OCI-LY7 (cell line): Measurements from ENCODE around the gene KAT6B. TPM values are rescaled to one million over a fixed set of nuclear protein-coding genes. Genes with fewer than 3 reads are reported as not detected.

Experiments
- BruUV-seq: library from RNA; stranded (reverse); fragments of 400-500 nt; replicated peaks from 2 replicates; lab custom pipeline; 2021; lab: Mats Ljungman, UMichigan
- CTCF ChIA-PET: fragments of 300-600 bp; sonication (Branson Sonifier 250); formaldehyde crosslinking; loops from one replicate; lab custom pipeline; 2022; ENCODE audit warnings: antibody characterized with exemption; ENCODE audit not compliant: unreplicated experiment; lab: Charles Lee
- POLR2A ChIA-PET: fragments of 300-600 bp; sonication (Branson Sonifier 250); formaldehyde crosslinking; loops from one replicate; lab custom pipeline; 2022; ENCODE audit warnings: antibody characterized with exemption; lab: Charles Lee
- DNase-seq: peaks from one replicate; pipeline ENCODE4 v3.0.0-alpha.2; 2015; ENCODE audit warnings: low spot score
- H2AFZ ChIP-seq: fragments of 200-600 bp; sonication (generic), shearing (Covaris generic); 2 replicates; pipeline ENCODE4 v1.6.1; 2014; ENCODE audit warnings: mild to moderate bottlenecking, antibody characterized with exemption, low read length, moderate library complexity
- H3K27ac ChIP-seq: fragments of 200-600 bp; sonication (generic); 2 replicates; pipeline ENCODE4 v1.5.1; 2014; ENCODE audit warnings: mixed run types, low read depth, mild to moderate bottlenecking, moderate library complexity, low read length, inconsistent platforms; ENCODE audit not compliant: poor library complexity, severe bottlenecking
- H3K36me3 ChIP-seq: fragments of 200-600 bp; sonication (generic); 2 replicates; pipeline ENCODE4 v1.6.1; 2014; ENCODE audit warnings: mild to moderate bottlenecking, antibody characterized with exemption, low read length, moderate library complexity, mixed read lengths; ENCODE audit not compliant: insufficient read depth
- H3K4me1 ChIP-seq: fragments of 200-600 bp; sonication (generic); 2 replicates; pipeline ENCODE4 v1.5.1; 2014; ENCODE audit warnings: mild to moderate bottlenecking, low read length; ENCODE audit not compliant: insufficient read depth, poor library complexity, severe bottlenecking
- H3K4me2 ChIP-seq: fragments of 200-600 bp; sonication (generic); 2 replicates; pipeline ENCODE4 v1.6.1; 2014; ENCODE audit warnings: mild to moderate bottlenecking, low read length
- H3K4me3 ChIP-seq: fragments of 200-600 bp; sonication (generic); 2 replicates; pipeline ENCODE4 v1.5.1; 2014; ENCODE audit warnings: mild to moderate bottlenecking, low read depth, low read length; ENCODE audit not compliant: poor library complexity, severe bottlenecking
- H3K79me2 ChIP-seq: fragments of 200-600 bp; sonication (generic); 2 replicates; pipeline ENCODE4 v1.6.1; 2016; ENCODE audit warnings: low read depth, mild to moderate bottlenecking, low read length, moderate library complexity, mixed read lengths; ENCODE audit not compliant: insufficient read depth
- H3K9me2 ChIP-seq: fragments of 200-600 bp; sonication (generic); 2 replicates; pipeline ENCODE4 v1.6.1; 2016; ENCODE audit warnings: mild to moderate bottlenecking, low read length, mixed read lengths; ENCODE audit not compliant: insufficient read depth
- H3K9me3 ChIP-seq: fragments of 200-600 bp; sonication (generic); 2 replicates; pipeline ENCODE4 v1.6.1; 2014; ENCODE audit warnings: mild to moderate bottlenecking, mixed run types, low read length, mixed read lengths
- H4K20me1 ChIP-seq: fragments of 200-600 bp; sonication (generic); 2 replicates; pipeline ENCODE4 v1.6.1; 2014; ENCODE audit warnings: mild to moderate bottlenecking, antibody characterized with exemption, low read length, moderate library complexity, mixed read lengths; ENCODE audit not compliant: insufficient read depth
- CTCF ChIP-seq: fragments of 200-600 bp; sonication (generic); conservative IDR thresholded peaks from 2 replicates; pipeline ENCODE4 v1.5.1; 2014; ENCODE audit warnings: mild to moderate bottlenecking, antibody characterized with exemption, low read length, moderate library complexity, mixed read lengths
- EZH2phosphoT487 ChIP-seq: fragments of 200-600 bp; sonication (generic); IDR thresholded peaks from 2 replicates; pipeline ENCODE4 v1.6.1; 2018; ENCODE audit warnings: low read depth, borderline replicate concordance, mild to moderate bottlenecking, mixed run types, antibody characterized with exemption, low read length, moderate library complexity, mixed read lengths
- intact Hi-C: fragments of 100-400 bp; cut with micrococcal nuclease; formaldehyde crosslinking; loops from one replicate; pipeline ENCODE4 v1.10.0; 2022; ENCODE audit not compliant: unreplicated experiment
- total RNA-seq, 2 experiments: library from RNA; depleted of rRNA in 1 of 2; stranded (reverse); fragments of >200 nt in 1 of 2; shearing (Covaris generic) in 1 of 2; gene quantifications; 2 replicates each; pipeline ENCODE4 v1.2.3, GENCODE V29; 2014 to 2022

Gene KAT6B
- total RNA-seq, 2 experiments from 2014 or later = 20.8 to 40.8 TPM

GRCh38 chr10:74842301-74842954 lies 16.0 kb downstream of the KAT6B start:
- no TSS peak for BruUV-seq
- no peaks in the 10 kb centered on the region for H3K9me2 ChIP-seq
- TF ChIP-seq EZH2phosphoT487 (no peak), CTCF (no peak)
- H3K4me3 ChIP-seq = no peak overlapping the region
- POLR2A ChIA-PET = interaction anchor here (0.5 to 1.9 kb wide), 6 partner anchors 8 to 1640 kb away, joined by 3 to 15 read pairs (median 4); no protein-coding TSS in a partner anchor
- DNase-seq = no peak
- no peak overlapping the region for H3K4me2 ChIP-seq
- H3K9me3 ChIP-seq = no peaks in the 10 kb centered on the region
- no peak overlapping the region for H2AFZ ChIP-seq
- peaks cover 48% of the 10 kb centered on the region for H3K36me3 ChIP-seq
- peaks cover 16% of the 10 kb centered on the region; the same call in 1 of the 2 replicates for H3K79me2 ChIP-seq
- H4K20me1 ChIP-seq = no peaks in the 10 kb centered on the region
- H3K27ac ChIP-seq = no peak overlapping the region
- intact Hi-C loops = no loop called here
- CTCF ChIA-PET = no interaction called here
- H3K4me1 ChIP-seq = peaks cover 3% of the 10 kb centered on the region

GRCh38 chr10:74846958-74847357 lies 20.6 kb downstream of the KAT6B start:
- ChIA-PET CTCF (no interaction called here), POLR2A (interaction anchor here (1.4 kb wide), 1 partner anchor 51 kb away, joined by 8 read pairs; no protein-coding TSS in a partner anchor)
- peaks cover 34% of the 10 kb centered on the region; the same call in 1 of the 2 replicates for H3K79me2 ChIP-seq

More at GRCh38 chr10:74846958-74847357, 20.6 kb downstream of the KAT6B start:
- Histone ChIP-seq H3K4me1 (peaks cover 10% of the 10 kb centered on the region), H4K20me1 (no peaks in the 10 kb centered on the region), H3K4me3 (no peak overlapping the region), H3K4me2 (no peak overlapping the region), H3K9me2 (no peaks in the 10 kb centered on the region), H3K36me3 (peaks cover 49% of the 10 kb centered on the region), H3K27ac (no peak overlapping the region), H2AFZ (no peak overlapping the region), H3K9me3 (no peaks in the 10 kb centered on the region)
- no peak for DNase-seq
- intact Hi-C loops = no loop called here
- no peak for TF ChIP-seq EZH2phosphoT487
- TF ChIP-seq CTCF = no peak
- no TSS peak for BruUV-seq
